Neural progenitor cell (in vitro differentiated cells): ENCODE data around the gene C20orf141. TPM values are rescaled to one million over a fixed set of nuclear protein-coding genes. Genes with fewer than 3 reads are reported as not detected.

Experiments used
- DNase-seq: peaks from one replicate; pipeline ENCODE4 v3.0.0-alpha.2; 2016; ENCODE audit warnings: low spot score
- H2AFZ ChIP-seq: fragments of 200-600 bp; sonication (generic); replicated peaks from 2 replicates; pipeline ENCODE4 v1.6.1; 2016; ENCODE audit warnings: antibody characterized with exemption
- H3F3A ChIP-seq: fragments of 200-600 bp; sonication (generic); 2 replicates; pipeline ENCODE4 v1.6.1; 2016; ENCODE audit warnings: antibody characterized with exemption, low read depth
- H3K27ac ChIP-seq: fragments of 200-600 bp; sonication (generic); 2 replicates; pipeline ENCODE4 v1.5.1; 2016; ENCODE audit warnings: mild to moderate bottlenecking
- H3K27me3 ChIP-seq: fragments of 200-600 bp; sonication (generic); 2 replicates; pipeline ENCODE4 v1.6.1; 2016; ENCODE audit warnings: mild to moderate bottlenecking, moderate library complexity
- H3K36me3 ChIP-seq: fragments of 200-600 bp; sonication (generic); 2 replicates; pipeline ENCODE4 v1.5.1; 2016
- H3K4me1 ChIP-seq: fragments of 200-600 bp; sonication (generic); 2 replicates; pipeline ENCODE4 v1.6.1; 2016; ENCODE audit warnings: mixed run types
- H3K4me2 ChIP-seq: fragments of 200-600 bp; sonication (generic); 2 replicates; pipeline ENCODE4 v1.6.1; 2016
- H3K4me3 ChIP-seq: fragments of 200-600 bp; sonication (generic); 2 replicates; pipeline ENCODE4 v1.5.1; 2016
- H3K79me2 ChIP-seq: fragments of 200-600 bp; sonication (generic); 2 replicates; pipeline ENCODE4 v1.6.1; 2016; ENCODE audit warnings: low read depth
- H3K9ac ChIP-seq: fragments of 200-600 bp; sonication (generic); 2 replicates; pipeline ENCODE4 v1.6.1; 2016
- H3K9me3 ChIP-seq: fragments of 200-600 bp; sonication (generic); 2 replicates; pipeline ENCODE4 v1.5.1; 2016; ENCODE audit warnings: low read depth
- H4K20me1 ChIP-seq: fragments of 200-600 bp; sonication (generic); 2 replicates; pipeline ENCODE4 v1.6.1; 2016; ENCODE audit warnings: low read depth
- H3K27ac Mint-ChIP-seq: 3 replicates; pipeline ENCODE4 v1.8.0; 2021; ENCODE audit warnings: mixed read lengths
- H3K27me3 Mint-ChIP-seq: 2 replicates; pipeline ENCODE4 v1.8.0; 2022; ENCODE audit warnings: low read depth, mild to moderate bottlenecking, inconsistent platforms, moderate library complexity, mixed read lengths; ENCODE audit not compliant: insufficient read depth
- H3K36me3 Mint-ChIP-seq: 3 replicates; pipeline ENCODE4 v1.8.0; 2021; ENCODE audit warnings: mixed read lengths
- H3K4me1 Mint-ChIP-seq: 3 replicates; pipeline ENCODE4 v1.8.0; 2021; ENCODE audit warnings: mixed read lengths
- H3K4me3 Mint-ChIP-seq: 3 replicates; pipeline ENCODE4 v1.8.0; 2021; ENCODE audit warnings: mild to moderate bottlenecking, moderate library complexity, mixed read lengths
- H3K9me3 Mint-ChIP-seq: 3 replicates; pipeline ENCODE4 v1.8.0; 2020; ENCODE audit warnings: mixed read lengths
- EZH2 ChIP-seq: fragments of 200-600 bp; sonication (generic); IDR thresholded peaks from 2 replicates; pipeline ENCODE4 v1.6.1; 2017; ENCODE audit warnings: antibody characterized with exemption, mild to moderate bottlenecking, moderate library complexity
- EZH2phosphoT487 ChIP-seq: fragments of 200-600 bp; sonication (generic); IDR thresholded peaks from 2 replicates; pipeline ENCODE4 v1.6.1; 2017; ENCODE audit warnings: antibody characterized with exemption
- total RNA-seq: library from RNA; depleted of rRNA; stranded (reverse); fragments of >200 nt; gene quantifications from 2 replicates; pipeline ENCODE4 v1.2.3, GENCODE V29; 2015; ENCODE audit warnings: low replicate concordance
- TF ChIP-seq, protein P1 (sequence below): fragments of 200-600 bp; sonication (generic); IDR thresholded peaks from 2 replicates; pipeline ENCODE4 v1.5.1; 2017; ENCODE audit warnings: antibody characterized with exemption, mild to moderate bottlenecking

The C20orf141 gene
- total RNA-seq, 1 donor from 2014 or later: not detected

DNA sequence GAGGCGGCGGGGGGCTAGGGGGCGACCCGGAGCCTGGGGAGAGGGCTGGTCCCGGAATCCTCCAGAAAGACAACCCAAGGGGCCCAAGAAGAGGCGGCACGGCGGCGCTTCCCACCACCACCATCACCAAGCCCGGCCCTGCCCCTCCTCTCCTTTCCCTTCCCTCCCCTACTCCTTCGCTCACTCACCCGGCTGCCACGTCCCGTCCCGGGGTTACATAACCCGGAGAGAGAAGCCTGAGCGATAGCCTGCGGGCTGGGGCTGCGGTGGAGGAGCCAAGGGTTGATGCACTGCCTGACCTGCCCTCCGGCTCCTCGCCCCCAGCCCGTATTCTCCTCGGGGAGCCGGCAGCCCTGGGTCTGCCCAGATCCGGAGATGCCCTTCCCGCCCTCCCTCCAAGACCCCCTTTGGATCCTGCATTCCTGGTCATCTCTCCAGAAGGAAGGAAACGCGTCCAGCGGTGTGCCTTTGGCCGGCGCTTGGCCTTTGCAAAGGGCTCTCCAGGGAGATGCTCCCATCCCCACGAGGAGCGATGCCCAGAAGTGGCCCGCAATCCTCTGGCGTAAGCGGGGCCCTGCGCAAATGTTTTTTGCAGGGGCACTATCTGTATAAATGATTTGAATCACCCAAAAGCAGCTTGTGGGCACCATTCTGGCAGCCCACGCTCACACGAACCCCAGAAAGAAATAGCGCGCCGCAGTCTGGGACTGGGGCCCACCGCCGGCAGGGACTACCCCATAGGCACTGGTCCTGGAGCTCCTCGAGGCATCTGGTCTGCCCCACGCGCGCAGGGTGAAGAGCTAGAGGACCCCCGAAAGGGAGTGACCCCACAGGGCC lies 9.7 kb upstream of the C20orf141 start:
- H3K27me3 ChIP-seq: peaks cover 80% of the 10 kb centered on the region
- peaks cover 18% of the 10 kb centered on the region for H3K4me1 Mint-ChIP-seq
- peak; percentile 33 for TF ChIP-seq EZH2phosphoT487
- TF ChIP-seq, protein P1, sequence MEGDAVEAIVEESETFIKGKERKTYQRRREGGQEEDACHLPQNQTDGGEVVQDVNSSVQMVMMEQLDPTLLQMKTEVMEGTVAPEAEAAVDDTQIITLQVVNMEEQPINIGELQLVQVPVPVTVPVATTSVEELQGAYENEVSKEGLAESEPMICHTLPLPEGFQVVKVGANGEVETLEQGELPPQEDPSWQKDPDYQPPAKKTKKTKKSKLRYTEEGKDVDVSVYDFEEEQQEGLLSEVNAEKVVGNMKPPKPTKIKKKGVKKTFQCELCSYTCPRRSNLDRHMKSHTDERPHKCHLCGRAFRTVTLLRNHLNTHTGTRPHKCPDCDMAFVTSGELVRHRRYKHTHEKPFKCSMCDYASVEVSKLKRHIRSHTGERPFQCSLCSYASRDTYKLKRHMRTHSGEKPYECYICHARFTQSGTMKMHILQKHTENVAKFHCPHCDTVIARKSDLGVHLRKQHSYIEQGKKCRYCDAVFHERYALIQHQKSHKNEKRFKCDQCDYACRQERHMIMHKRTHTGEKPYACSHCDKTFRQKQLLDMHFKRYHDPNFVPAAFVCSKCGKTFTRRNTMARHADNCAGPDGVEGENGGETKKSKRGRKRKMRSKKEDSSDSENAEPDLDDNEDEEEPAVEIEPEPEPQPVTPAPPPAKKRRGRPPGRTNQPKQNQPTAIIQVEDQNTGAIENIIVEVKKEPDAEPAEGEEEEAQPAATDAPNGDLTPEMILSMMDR: no peak
- TF ChIP-seq EZH2: peak; percentile 73
- peak overlapping the region; percentile 34 for H3K4me3 ChIP-seq
- no peak overlapping the region for H3K4me3 Mint-ChIP-seq
- H3K9ac ChIP-seq: no peak overlapping the region
- peak; percentile 40 for DNase-seq
- peaks cover 10% of the 10 kb centered on the region for H3F3A ChIP-seq
- H3K36me3 ChIP-seq: no peaks in the 10 kb centered on the region
- peaks cover 6% of the 10 kb centered on the region for H3K4me1 ChIP-seq
- H2AFZ ChIP-seq: peak overlapping the region; percentile 57
- H3K27me3 Mint-ChIP-seq: peaks cover 36% of the 10 kb centered on the region
- H3K9me3 Mint-ChIP-seq: peaks cover 14% of the 10 kb centered on the region
- H3K27ac Mint-ChIP-seq: no peak overlapping the region
- peak overlapping the region; percentile 72 for H3K4me2 ChIP-seq
- H3K36me3 Mint-ChIP-seq: no peaks in the 10 kb centered on the region
- H4K20me1 ChIP-seq: no peaks in the 10 kb centered on the region
- no peak overlapping the region for H3K27ac ChIP-seq
- no peaks in the 10 kb centered on the region for H3K9me3 ChIP-seq
- H3K79me2 ChIP-seq: peaks cover 3% of the 10 kb centered on the region

- Mint-ChIP-seq H3K4me1 (peaks cover 15% of the 10 kb centered on the region), H3K27ac (no peak overlapping the region), H3K4me3 (no peak overlapping the region), H3K9me3 (peaks cover 14% of the 10 kb centered on the region), H3K27me3 (peaks cover 36% of the 10 kb centered on the region), H3K36me3 (no peaks in the 10 kb centered on the region)
- Histone ChIP-seq H2AFZ (peak overlapping the region; percentile 57), H3K27me3 (peaks cover 80% of the 10 kb centered on the region), H3F3A (peaks cover 6% of the 10 kb centered on the region), H3K27ac (no peak overlapping the region), H3K9me3 (no peaks in the 10 kb centered on the region), H3K4me2 (no peak overlapping the region), H4K20me1 (no peaks in the 10 kb centered on the region), H3K36me3 (no peaks in the 10 kb centered on the region), H3K9ac (no peak overlapping the region), H3K79me2 (no peaks in the 10 kb centered on the region), H3K4me1 (peaks cover 6% of the 10 kb centered on the region), H3K4me3 (no peak overlapping the region)
- TF ChIP-seq EZH2 (peak; percentile 45), EZH2phosphoT487 (no peak)
- DNase-seq: no peak
Observed at GRCh38 chr20:2805689-2806350, 9.0 kb upstream of the C20orf141 start.

DNA sequence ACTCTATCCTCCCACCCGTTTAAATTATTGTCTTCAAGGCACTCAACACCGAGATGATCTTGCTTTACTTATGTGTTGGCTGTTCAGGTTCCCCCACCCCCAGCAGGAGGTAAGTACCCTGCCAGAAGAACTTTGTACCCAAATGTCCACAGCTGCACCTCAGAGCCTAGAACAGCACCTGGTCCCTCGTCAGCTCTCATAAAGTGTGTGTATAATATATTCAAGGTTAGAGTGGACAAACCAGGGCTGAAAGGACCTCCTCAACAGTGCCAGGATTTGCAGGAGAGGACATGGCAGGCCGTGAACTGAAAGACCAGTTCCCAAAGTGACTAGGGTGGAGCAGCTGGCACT lies 8.5 kb upstream of the C20orf141 start:
- Histone ChIP-seq H3K4me3 (no peak overlapping the region), H3K9me3 (no peaks in the 10 kb centered on the region), H3F3A (peaks cover 1% of the 10 kb centered on the region), H3K9ac (no peak overlapping the region), H3K4me2 (no peak overlapping the region), H4K20me1 (no peaks in the 10 kb centered on the region), H2AFZ (no peak overlapping the region), H3K79me2 (no peaks in the 10 kb centered on the region), H3K4me1 (peaks cover 2% of the 10 kb centered on the region), H3K27ac (no peak overlapping the region), H3K27me3 (peaks cover 80% of the 10 kb centered on the region), H3K36me3 (no peaks in the 10 kb centered on the region)
- Mint-ChIP-seq H3K36me3 (no peaks in the 10 kb centered on the region), H3K27ac (no peak overlapping the region), H3K27me3 (peaks cover 36% of the 10 kb centered on the region), H3K4me1 (peaks cover 10% of the 10 kb centered on the region), H3K9me3 (peaks cover 20% of the 10 kb centered on the region), H3K4me3 (no peak overlapping the region)
- DNase-seq: no peak
- TF ChIP-seq EZH2: no peak
- TF ChIP-seq, protein P1: no peak
- TF ChIP-seq EZH2phosphoT487: no peak
